Activated CD4-positive, alpha-beta T cell treated with anti-CD3 and anti-CD28 coated beads for 36 hours (primary cell): ENCODE results near the gene POLR2J. TPM values are rescaled to one million over a fixed set of nuclear protein-coding genes. Genes with fewer than 3 reads are reported as not detected.
"Not testable (repeated sequence)": the region's sequence is repeated elsewhere in the genome, so short reads cannot be mapped to it uniquely, and the experiment has no call there.

Source experiments
- ATAC-seq: fragments of 200-7000 bp; cut with Tn5 transposase; one replicate; pipeline ENCODE4 v1.10.0; 2021; ENCODE audit warnings: mild to moderate bottlenecking, moderate library complexity
- CTCF ChIA-PET: fragments of 350-600 bp; sonication (Branson Sonifier 250); formaldehyde crosslinking; loops from one replicate; lab custom pipeline; 2021; ENCODE audit warnings: antibody characterized with exemption; lab: Charles Lee
- POLR2A ChIA-PET: fragments of 350-600 bp; sonication (Branson Sonifier 250); formaldehyde crosslinking; loops from one replicate; lab custom pipeline; 2021; ENCODE audit warnings: antibody characterized with exemption, inconsistent platforms; lab: Charles Lee
- DNase-seq: peaks from one replicate; pipeline ENCODE4 v3.0.0-alpha.2; 2020
- H3K27ac Mint-ChIP-seq: one replicate; pipeline ENCODE4 v1.8.0; 2021; ENCODE audit warnings: mixed read lengths
- H3K27me3 Mint-ChIP-seq: one replicate; pipeline ENCODE4 v1.8.0; 2021; ENCODE audit warnings: mixed read lengths
- H3K36me3 Mint-ChIP-seq: one replicate; pipeline ENCODE4 v1.8.0; 2021; ENCODE audit warnings: low read depth, mixed read lengths
- H3K4me1 Mint-ChIP-seq: one replicate; pipeline ENCODE4 v1.8.0; 2021; ENCODE audit warnings: mixed read lengths
- H3K4me3 Mint-ChIP-seq: one replicate; pipeline ENCODE4 v1.8.0; 2021; ENCODE audit warnings: mild to moderate bottlenecking, moderate library complexity, mixed read lengths
- H3K9me3 Mint-ChIP-seq: one replicate; pipeline ENCODE4 v1.8.0; 2021; ENCODE audit warnings: low read depth, mixed read lengths
- intact Hi-C, 2 experiments: fragments of 100-400 bp; cut with DNase I in 1 of 2; cut with micrococcal nuclease in 1 of 2; formaldehyde crosslinking; loops; one replicate each; pipeline versions ENCODE4 v1.14.2 to v1.15.1; 2022 to 2024; cut with DNase I, micrococcal nuclease
- total RNA-seq, 2 experiments: library from RNA; stranded (reverse); gene quantifications; one replicate each; pipeline ENCODE4 v1.2.3, GENCODE V29; 2021

Gene POLR2J
- 10 to 100 TPM; 32.6 to 46.1 TPM for total RNA-seq

- peak; percentile 89 for ATAC-seq
- CTCF ChIA-PET, H3K9me3 Mint-ChIP-seq, H3K36me3 Mint-ChIP-seq, POLR2A ChIA-PET, intact Hi-C loops, H3K4me1 Mint-ChIP-seq, H3K27me3 Mint-ChIP-seq: not testable (repeated sequence)
- Mint-ChIP-seq H3K4me3 (peak within 1 kb of the TSS; percentile 80), H3K27ac (peak within 1 kb of the TSS; percentile 80)
- DNase-seq, result peak; percentile 93
Observed at GRCh38 chr7:102478314-102479208, at the start of gene POLR2J. Gene POLR2J, minus strand, starts transcription at chr7:102478922. Its CDS starts 62 bp downstream, at chr7:102478860.

- DNase-seq, H3K27ac Mint-ChIP-seq, H3K4me1 Mint-ChIP-seq, H3K9me3 Mint-ChIP-seq, CTCF ChIA-PET, H3K36me3 Mint-ChIP-seq, H3K27me3 Mint-ChIP-seq, POLR2A ChIA-PET, H3K4me3 Mint-ChIP-seq, ATAC-seq, intact Hi-C loops: not testable (repeated sequence)
Observed at GRCh38 chr7:102527822-102528793, 49.4 kb upstream of the POLR2J start.

GRCh38 chr7:102527182-102527581 lies 48.5 kb upstream of the POLR2J start:
- H3K4me3 Mint-ChIP-seq, H3K9me3 Mint-ChIP-seq, H3K36me3 Mint-ChIP-seq, H3K27ac Mint-ChIP-seq, ATAC-seq, POLR2A ChIA-PET, H3K4me1 Mint-ChIP-seq, DNase-seq, intact Hi-C loops, CTCF ChIA-PET, H3K27me3 Mint-ChIP-seq: not testable (repeated sequence)

GRCh38 chr7:102524803-102525202 lies 46.1 kb upstream of the POLR2J start:
- H3K4me3 Mint-ChIP-seq, H3K27me3 Mint-ChIP-seq, H3K27ac Mint-ChIP-seq, DNase-seq, H3K36me3 Mint-ChIP-seq, H3K9me3 Mint-ChIP-seq, CTCF ChIA-PET, H3K4me1 Mint-ChIP-seq, POLR2A ChIA-PET, intact Hi-C loops, ATAC-seq: not testable (repeated sequence)

GRCh38 chr7:102520797-102521196 lies 42.1 kb upstream of the POLR2J start:
- H3K4me3 Mint-ChIP-seq, H3K27ac Mint-ChIP-seq, H3K36me3 Mint-ChIP-seq, ATAC-seq, H3K4me1 Mint-ChIP-seq, CTCF ChIA-PET, intact Hi-C loops, POLR2A ChIA-PET, H3K9me3 Mint-ChIP-seq, DNase-seq, H3K27me3 Mint-ChIP-seq: not testable (repeated sequence)

- H3K36me3 Mint-ChIP-seq, H3K9me3 Mint-ChIP-seq, H3K4me3 Mint-ChIP-seq, H3K27ac Mint-ChIP-seq, POLR2A ChIA-PET, H3K4me1 Mint-ChIP-seq, H3K27me3 Mint-ChIP-seq, CTCF ChIA-PET, intact Hi-C loops: not testable (repeated sequence)
- DNase-seq (peak; percentile 51), ATAC-seq (peak; percentile 96)
Observed at GRCh38 chr7:102517550-102518147, 38.9 kb upstream of the POLR2J start, which contains the start of gene RASA4B. Gene RASA4B, minus strand, starts transcription at chr7:102517777. Its CDS starts 67 bp downstream, at chr7:102517710.

GRCh38 chr7:102516951-102517350 lies 38.2 kb upstream of the POLR2J start:
- H3K36me3 Mint-ChIP-seq, H3K9me3 Mint-ChIP-seq: not testable (repeated sequence)
- ATAC-seq, result peak; percentile 37

GRCh38 chr7:102515889-102516288 lies 37.2 kb upstream of the POLR2J start:
- H3K9me3 Mint-ChIP-seq, H3K4me1 Mint-ChIP-seq, CTCF ChIA-PET, ATAC-seq, H3K4me3 Mint-ChIP-seq, H3K36me3 Mint-ChIP-seq, intact Hi-C loops, DNase-seq, POLR2A ChIA-PET, H3K27me3 Mint-ChIP-seq, H3K27ac Mint-ChIP-seq: not testable (repeated sequence)

More at GRCh38 chr7:102516951-102517350, 38.2 kb upstream of the POLR2J start:
- H3K4me3 Mint-ChIP-seq, H3K4me1 Mint-ChIP-seq, POLR2A ChIA-PET, H3K27ac Mint-ChIP-seq, DNase-seq, intact Hi-C loops, CTCF ChIA-PET, H3K27me3 Mint-ChIP-seq: not testable (repeated sequence)

GRCh38 chr7:102514881-102515721 lies 36.4 kb upstream of the POLR2J start:
- H3K4me3 Mint-ChIP-seq, H3K27me3 Mint-ChIP-seq, CTCF ChIA-PET, H3K9me3 Mint-ChIP-seq, H3K36me3 Mint-ChIP-seq, H3K27ac Mint-ChIP-seq, POLR2A ChIA-PET, H3K4me1 Mint-ChIP-seq, intact Hi-C loops: not testable (repeated sequence)
- ATAC-seq, result peak; percentile 3
- DNase-seq, result peak; percentile 20

- intact Hi-C loops, H3K36me3 Mint-ChIP-seq, POLR2A ChIA-PET, H3K4me1 Mint-ChIP-seq, H3K27me3 Mint-ChIP-seq, H3K27ac Mint-ChIP-seq, H3K9me3 Mint-ChIP-seq, ATAC-seq, H3K4me3 Mint-ChIP-seq, CTCF ChIA-PET: not testable (repeated sequence)
- DNase-seq, result peak; percentile 18
Observed at GRCh38 chr7:102512642-102513221, 34.0 kb upstream of the POLR2J start.
